GM20431 (cell line): ENCODE measurements around the gene NCR3LG1.
"Not testable (repeated sequence)": the region's sequence is repeated elsewhere in the genome, so short reads cannot be mapped to it uniquely, and the experiment has no call there.

ENCODE experiments used
- in situ Hi-C: fragments of 300-500 bp; cut with MseI, MboI; formaldehyde crosslinking; loops from one replicate; pipeline ENCODE4 v1.15.0; 2020; ENCODE audit warnings: low sequenced_read_pairs; ENCODE audit not compliant: unreplicated experiment

Gene NCR3LG1

DNA sequence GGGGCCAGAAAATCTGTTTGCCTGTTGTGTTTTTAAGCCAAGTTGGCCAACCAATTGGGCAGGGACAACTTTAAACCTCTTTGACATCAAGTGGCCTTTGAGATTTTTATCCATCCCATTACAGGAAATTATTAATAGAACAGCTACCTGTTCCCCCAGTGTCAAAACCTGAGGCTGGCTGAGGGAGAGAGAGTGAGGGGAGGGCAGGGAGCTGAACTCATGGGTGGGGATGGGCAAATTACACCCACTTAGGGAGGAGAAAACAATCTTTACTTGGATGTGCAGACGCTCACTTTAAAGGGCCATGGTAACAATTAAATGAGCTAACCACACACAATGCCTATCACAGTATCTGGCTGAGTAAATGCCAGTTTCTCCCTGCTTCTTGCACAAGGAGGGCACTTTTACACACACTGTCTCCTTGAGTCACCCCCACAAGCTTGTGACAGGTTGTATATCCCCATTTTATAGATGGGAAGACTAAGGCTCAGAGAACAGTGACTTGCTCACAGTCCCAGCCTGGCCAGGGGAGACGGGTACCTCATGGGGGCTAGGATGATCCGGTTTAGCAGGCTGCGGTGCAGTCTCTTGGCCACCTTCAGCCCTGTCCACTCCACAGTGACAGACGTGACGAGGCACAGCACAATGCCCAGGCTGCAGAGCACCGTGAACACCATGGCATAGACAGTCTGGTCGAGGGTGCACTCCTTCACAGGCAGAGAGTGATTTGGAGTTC lies 54.6 kb downstream of the NCR3LG1 start:
- in situ Hi-C loops = no loop called here

DNA sequence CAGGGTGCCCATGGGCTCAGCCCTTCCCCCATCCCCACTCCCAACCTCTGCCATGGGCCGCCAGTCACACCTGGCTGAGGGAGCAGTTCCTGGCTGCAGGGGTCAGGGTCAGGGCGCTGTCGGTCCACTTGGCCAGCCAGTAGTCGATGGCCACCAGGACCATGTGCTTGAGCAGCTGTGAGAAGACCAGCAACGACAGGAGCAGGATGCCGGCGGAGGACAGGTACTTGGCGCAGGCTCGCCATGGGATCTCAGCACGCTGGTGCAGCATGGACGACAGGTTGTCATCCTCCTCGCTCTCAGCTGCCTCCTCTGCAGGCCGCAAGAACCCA lies 55.2 kb downstream of the NCR3LG1 start:
- in situ Hi-C loops = no loop called here

DNA sequence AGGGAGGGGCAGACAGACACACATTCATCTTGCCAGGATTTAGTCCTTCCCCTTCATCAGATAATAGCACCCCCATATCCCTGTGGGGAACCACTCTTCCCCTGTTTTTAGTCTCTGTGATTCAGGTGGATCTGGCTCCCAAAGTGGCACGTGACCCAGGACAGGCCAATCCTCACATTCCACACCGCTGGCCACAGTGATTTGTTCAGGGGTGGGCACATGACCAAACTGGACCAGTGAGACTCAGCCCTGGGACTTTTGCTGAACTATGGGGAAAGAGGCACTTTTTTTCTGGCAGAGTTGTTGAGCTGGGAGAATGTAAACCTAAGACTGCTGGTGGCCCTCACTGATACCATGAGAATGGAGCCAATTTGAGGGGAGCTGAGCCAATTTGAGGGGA lies 56.0 kb downstream of the NCR3LG1 start:
- in situ Hi-C loops = no loop called here

DNA sequence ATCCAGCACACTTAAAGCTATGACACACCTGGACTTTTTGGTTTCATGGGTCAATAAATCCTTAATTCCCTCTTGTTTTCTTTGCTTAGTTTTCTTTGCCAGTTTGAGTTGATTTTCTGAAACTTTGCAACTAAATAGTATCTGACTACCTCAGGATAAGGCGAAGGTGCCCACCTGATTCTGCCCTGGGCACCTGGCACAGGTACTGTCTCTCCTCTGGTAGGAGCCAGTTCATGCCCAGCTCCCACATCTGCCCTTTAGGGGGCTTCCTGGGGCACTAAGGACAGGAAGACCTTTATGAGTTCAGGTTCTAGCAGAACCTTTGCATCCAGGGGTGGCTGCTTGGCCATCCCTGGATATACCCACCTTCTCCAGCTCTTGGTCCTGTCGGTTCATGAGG lies 56.4 kb downstream of the NCR3LG1 start:
- in situ Hi-C loops = no loop called here

- in situ Hi-C loops = no loop called here
Observed at GRCh38 chr11:17408641-17409040, 57.0 kb downstream of the NCR3LG1 start.

DNA sequence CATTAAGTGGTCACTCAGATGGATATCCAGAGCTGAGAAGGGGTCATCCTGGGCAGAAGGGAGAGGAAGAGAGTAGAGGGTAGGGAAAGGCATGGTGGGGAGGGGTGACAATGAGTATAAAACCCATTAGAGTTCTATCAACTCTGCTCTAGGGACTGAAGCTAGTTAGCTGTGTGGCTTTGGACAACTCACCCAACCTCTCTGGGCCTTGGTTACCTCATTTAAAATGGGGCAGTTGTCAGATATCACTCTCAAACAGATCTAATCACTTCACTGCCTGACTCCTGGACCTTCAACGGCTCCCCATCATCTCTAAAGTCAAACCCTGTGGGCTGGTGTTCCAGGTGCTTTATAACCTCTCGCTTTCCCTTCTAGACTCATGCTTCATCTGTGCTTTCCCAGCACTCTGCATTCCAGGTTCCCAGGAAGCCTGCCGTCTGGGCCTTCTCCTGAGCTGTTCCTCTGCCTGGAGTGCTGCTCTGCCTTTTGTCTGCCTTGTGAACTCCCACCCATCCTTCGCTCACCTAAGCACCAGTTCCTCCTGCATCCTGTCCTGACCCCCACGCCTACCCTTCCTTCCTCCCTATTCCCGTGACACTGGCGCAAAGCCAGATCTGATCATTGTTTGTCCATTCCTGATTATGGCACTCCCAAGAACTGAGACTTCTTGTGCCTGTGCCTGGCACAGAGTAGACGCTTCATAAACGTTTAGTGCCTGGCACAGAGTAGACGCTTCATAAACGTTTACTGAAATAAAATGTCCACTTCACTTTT lies 59.2 kb downstream of the NCR3LG1 start:
- in situ Hi-C loops = no loop called here

GRCh38 chr11:17411418-17411817 lies 59.8 kb downstream of the NCR3LG1 start:
- in situ Hi-C loops = no loop called here

DNA sequence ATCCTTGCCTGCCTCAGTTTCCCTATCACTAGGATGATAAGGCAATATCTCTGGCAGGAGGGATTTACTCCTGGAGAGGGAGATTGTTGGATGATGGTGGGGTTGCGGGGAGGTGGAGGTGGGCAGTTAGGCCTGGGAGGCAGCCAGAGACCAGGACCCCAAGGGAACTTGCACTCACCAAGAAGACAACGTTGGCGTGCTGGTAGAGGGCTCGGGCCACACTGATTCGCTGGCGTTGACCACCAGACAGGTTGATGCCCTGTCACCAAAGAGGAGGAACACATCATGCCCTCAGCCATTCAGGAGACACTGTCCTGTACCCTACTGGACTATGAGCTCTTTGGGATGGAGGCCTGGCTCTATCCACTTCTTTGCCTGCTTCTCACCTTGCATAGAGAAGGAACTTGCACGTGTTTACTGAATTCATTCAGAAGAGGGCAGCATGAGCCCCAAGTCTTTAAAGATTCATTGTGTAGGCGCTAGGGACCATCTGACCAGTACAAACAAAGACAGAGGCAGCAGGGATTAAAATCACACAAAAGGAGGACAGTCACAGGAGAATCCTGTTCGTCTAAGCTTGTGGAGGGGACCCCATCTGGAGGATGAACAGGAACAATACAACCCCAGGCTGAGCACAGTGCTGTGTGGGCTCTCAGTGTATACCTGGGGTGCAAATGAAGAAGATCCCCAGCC lies 61.0 kb downstream of the NCR3LG1 start:
- in situ Hi-C loops = no loop called here

DNA sequence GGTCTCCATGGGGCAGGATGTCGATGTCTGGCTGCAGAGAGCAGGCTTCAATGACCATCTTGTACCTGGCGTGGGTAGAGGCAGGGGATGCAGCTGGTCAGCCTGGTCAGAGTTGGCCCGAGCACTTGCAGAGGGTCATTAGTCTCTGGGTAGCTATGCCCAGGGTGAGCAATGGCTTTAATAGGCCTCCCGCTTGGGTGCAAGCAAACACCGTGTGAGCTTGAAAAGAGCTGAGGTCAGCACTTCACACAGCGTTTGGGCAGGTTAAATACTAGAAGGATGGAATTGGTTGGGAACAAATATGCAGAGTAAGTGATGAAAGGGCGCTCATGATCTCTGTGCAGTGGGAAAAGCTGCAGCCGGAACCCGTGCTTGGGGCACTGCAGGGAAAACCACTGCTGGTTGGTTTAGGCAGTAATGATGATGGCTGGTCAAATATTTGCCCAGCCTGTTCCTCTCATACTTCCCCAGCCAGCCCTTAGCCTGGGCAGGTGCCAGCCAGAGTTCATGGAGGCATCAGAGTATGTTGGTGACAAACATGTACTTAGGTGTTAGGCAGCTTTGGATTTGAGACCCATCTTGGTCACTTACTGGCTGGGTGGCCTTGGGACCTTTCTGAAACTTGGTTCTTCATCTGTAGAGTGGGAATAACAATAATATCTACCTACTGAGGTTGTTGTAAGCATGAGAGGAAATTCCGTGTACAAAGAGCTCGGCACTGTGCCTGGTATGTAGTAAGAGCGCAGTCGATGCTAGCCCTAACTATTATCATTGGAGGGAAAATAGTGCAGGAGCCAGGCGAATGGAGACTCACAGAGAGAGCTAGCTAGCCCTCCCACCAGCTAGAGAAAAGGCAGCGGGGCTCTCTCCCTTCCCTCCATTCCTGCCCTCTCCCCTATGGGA lies 62.1 kb downstream of the NCR3LG1 start:
- in situ Hi-C loops = no loop called here

DNA sequence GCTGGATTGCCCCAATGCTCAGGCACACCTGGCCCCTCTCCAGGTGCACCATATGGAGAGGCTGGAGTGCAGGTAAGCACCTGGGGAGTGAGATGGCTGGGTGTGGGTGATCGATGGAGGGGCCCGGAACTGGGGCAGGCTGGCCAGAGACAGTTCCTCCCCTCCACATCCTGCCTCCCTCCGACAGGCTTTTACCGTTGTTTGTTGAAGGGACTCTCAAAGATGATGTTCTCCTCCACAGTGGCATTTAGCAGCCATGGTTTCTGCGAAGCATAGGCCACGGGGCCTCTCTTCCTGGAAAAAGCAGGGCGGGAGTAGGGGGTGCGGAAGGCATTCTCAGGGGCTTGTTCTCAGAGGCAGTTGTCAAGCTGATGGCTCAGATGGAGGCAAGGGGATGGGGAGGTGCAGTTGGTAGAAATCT lies 62.7 kb downstream of the NCR3LG1 start:
- in situ Hi-C loops = no loop called here

DNA sequence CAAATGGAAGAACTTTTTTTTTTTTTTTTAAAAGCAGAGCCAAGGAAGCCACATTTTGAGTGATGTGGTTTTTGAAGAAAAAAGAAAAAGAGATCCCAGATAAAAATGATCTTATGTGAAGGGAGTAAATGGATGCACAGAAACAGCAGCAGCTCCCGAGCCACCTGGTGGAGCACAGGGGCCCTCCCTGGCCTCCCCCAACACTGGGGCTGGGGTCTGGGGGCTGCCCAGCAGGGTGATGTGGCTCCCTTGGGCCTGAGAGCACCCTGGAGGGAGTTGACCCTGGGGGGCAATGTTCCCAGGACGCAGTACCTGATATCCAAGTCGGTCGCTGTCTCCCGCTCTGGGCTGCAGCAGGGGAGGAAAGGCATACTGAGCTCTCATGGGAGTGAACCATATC lies 63.4 kb downstream of the NCR3LG1 start:
- in situ Hi-C loops = no loop called here

DNA sequence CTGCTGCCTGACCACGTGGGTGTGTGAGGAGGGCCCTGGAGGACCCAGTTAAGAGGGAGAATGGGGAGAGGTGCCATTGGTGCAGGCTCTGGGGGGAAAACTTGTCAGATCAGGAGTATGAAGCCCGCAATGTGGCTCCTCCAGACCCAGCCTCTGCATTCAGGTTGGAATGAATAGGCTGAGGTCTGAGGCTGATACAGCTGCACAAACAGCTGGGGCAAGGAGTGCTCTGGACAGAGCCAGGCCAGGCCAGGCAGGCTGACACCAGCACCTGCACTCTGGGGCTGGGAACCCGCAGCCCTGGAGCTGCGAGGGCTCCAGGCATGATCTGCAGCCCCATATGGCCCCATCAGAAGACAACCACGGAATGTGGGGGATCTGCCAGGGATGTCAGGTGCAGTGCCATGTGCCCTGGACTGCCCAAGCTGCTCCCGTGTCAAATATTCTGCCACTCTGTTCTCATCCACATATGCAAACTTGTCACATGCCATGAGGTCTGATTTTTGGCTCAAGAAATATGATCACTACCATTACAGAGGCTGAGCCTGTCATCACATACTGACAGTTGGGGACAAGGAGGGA lies 64.0 kb downstream of the NCR3LG1 start:
- in situ Hi-C loops = no loop called here

DNA sequence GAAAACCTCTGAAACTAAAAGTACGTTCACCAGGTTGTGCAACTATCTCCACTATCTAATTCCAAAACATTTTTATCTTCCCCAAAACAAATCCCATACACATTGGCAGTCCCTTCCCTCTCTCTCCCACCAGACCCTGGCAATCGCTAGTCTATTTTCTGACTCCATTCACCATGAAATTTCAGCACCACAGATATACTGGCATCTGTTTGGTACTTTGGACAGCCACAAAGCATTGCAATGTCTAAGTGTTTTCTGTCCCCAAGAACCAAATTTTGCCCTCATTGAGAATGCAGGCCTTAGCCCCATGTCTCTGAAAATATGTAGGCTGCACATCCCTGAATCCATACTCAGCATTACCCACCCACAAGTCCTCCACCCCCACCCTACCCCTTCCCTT lies 64.9 kb downstream of the NCR3LG1 start:
- in situ Hi-C loops = no loop called here

- in situ Hi-C loops = no loop called here
Observed at GRCh38 chr11:17418444-17419081, 67.0 kb downstream of the NCR3LG1 start.

DNA sequence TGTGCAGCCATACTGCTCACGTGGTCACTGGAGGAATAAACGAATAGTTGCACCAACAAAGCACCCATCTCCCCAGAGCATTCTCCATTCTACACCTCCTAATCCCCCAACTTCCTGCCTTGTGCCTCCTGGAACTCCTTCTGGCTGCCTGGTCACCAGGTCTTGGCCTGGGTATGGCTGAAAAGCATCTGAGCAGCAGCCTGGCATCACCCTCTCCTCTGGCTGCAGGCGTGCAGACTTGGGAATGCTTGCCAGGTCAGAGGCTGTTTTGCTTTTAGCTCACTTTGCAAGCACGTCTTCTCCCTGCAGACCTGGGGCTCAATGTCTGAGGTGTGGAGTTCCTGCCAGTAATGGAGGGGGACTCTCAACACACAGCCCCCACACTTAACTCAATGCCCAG lies 70.2 kb downstream of the NCR3LG1 start:
- in situ Hi-C loops = no loop called here

- in situ Hi-C loops = no loop called here
Observed at GRCh38 chr11:17423533-17424310, 72.1 kb downstream of the NCR3LG1 start.

DNA sequence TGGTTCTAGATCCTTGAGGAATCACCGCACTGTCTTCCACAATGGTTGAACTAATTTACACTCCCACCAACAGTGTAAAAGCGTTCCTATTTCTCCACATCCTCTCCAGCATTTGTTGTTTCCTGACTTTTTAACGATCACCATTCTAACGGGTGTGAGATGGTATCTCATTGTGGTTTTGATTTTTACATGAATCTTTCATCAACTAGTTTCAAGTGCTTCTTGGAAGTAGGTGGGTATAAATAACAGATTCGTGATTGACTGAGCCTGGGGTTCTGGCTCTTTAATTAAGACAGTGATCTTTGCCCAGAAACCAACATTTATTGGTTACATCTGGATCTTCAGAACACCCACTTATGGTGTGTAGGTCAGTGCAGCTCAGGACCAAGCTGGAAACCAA lies 74.6 kb downstream of the NCR3LG1 start:
- in situ Hi-C loops = not testable (repeated sequence)
